ENCODE data around the gene DAAM2. TPM values are rescaled to one million over a fixed set of nuclear protein-coding genes. Genes with fewer than 3 reads are reported as not detected.

DAAM2 gene
- total and polyA plus RNA-seq, 2 donors (not counting 3 experiments of a cell fraction or from before 2014, with no cell fraction given), result 0.42 to 0.44 TPM

DNA sequence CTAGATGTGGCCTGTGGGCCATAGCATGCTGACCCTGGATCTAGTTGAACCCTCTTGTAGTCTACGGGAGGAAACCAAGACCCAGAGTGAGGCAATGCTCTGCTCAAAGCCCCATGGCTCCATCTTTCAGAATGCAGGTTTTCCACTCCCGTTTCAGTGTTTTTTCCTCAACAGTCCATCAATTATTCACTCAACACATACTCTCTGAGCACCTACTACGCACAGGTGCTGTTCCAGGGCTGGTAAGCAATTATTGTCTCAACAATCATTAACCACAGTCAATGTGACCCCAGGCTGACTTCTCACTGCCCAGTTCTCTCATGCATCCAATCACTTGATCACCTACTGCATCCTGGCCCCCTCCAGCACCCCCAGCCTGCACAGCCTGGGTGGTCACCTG, 122.1 kb downstream of the DAAM2 start:
- BruUV-seq (replicated peaks), result no TSS peak
- no peak overlapping the region for H2AFZ ChIP-seq (ENCODE audit: low read depth, low read length)
- H3K9me1 ChIP-seq (replicated peaks; ENCODE audit: control insufficient read depth, extremely low read depth, insufficient read depth, low read length), result no peaks in the 10 kb centered on the region
- TF ChIP-seq POLR2AphosphoS5 (IDR thresholded peaks at IDR 0.05; ENCODE audit: insufficient read depth, low read depth, low read length) (no peak), FOS (IDR thresholded peaks at IDR 0.05; ENCODE audit: borderline replicate concordance, insufficient read depth, low read length) (no peak), GATA2 (IDR thresholded peaks at IDR 0.05; ENCODE audit: insufficient read depth, insufficient read length, low read depth, low read length) (no peak), EZH2 (IDR thresholded peaks at IDR 0.05; ENCODE audit: borderline replicate concordance, low read depth, low read length, severe bottlenecking) (no peak), CTCF (IDR thresholded peaks at IDR 0.05; ENCODE audit: extremely low read depth in 1 of 2, insufficient read depth in 1 of 2, low read depth in 1 of 2, low read length in 2 of 2) (no peak), MYC (IDR thresholded peaks at IDR 0.05; ENCODE audit: low read depth, low read length) (no peak), JUN (IDR thresholded peaks at IDR 0.05; ENCODE audit: borderline replicate concordance, insufficient read depth, insufficient read length, low read depth) (no peak), POLR2A (IDR thresholded peaks at IDR 0.05; ENCODE audit: low read depth, low read length) (no peak)
- TF ChIP-seq, protein P1, sequence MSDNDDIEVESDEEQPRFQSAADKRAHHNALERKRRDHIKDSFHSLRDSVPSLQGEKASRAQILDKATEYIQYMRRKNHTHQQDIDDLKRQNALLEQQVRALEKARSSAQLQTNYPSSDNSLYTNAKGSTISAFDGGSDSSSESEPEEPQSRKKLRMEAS (IDR thresholded peaks at IDR 0.05; ENCODE audit: insufficient read depth, insufficient read length), result no peak
- ChIA-PET POLR2A (no interaction called here), CTCF (no interaction called here)
- no peak overlapping the region for H3K4me3 ChIP-seq (replicated peaks in 1 of 3; ENCODE audit: insufficient read depth in 1 of 3, low read depth in 1 of 3, low read length in 3 of 3)
- H3K79me2 ChIP-seq (ENCODE audit: control insufficient read depth, insufficient read depth, low read length), result no peaks in the 10 kb centered on the region
- no peak overlapping the region for H3K4me2 ChIP-seq (ENCODE audit: insufficient read depth, low read length)
- H3K27me3 ChIP-seq (ENCODE audit: control insufficient read depth in 2 of 2, insufficient read depth in 2 of 2, low read length in 2 of 2), result no peaks in the 10 kb centered on the region
- H3K9ac ChIP-seq (replicated peaks; ENCODE audit: extremely low read depth, insufficient read depth, low read length), result no peak overlapping the region
- DNase-seq (ENCODE audit: low read depth, low spot score), result no peak
- dilution Hi-C loops (cut with MboI; ENCODE audit: extremely low pct_ligation_motif_present, low sequenced_read_pairs) (no loop called here), intact Hi-C loops (cut with micrococcal nuclease) (no loop called here)
- no peaks in the 10 kb centered on the region for H4K20me1 ChIP-seq (replicated peaks; ENCODE audit: control insufficient read depth, extremely low read depth, insufficient read depth, low read length)
- no peaks in the 10 kb centered on the region for H3K4me1 ChIP-seq (ENCODE audit: control insufficient read depth, extremely low read depth, insufficient read depth, low read length)
- no peaks in the 10 kb centered on the region for H3K9me3 ChIP-seq (replicated peaks; ENCODE audit: control insufficient read depth, insufficient read depth, low read length)
- H3K36me3 ChIP-seq (ENCODE audit: control insufficient read depth in 2 of 2, extremely low read depth in 1 of 2, insufficient read depth in 2 of 2, low read length in 2 of 2), result peaks cover 0 to 9% of the 10 kb centered on the region in 2 experiments
- H3K27ac ChIP-seq (ENCODE audit: insufficient read depth, low read depth, low read length), result no peak overlapping the region
- no peak for FAIRE-seq
